ENCODE data around the gene CPZ.

The CPZ gene

DNA sequence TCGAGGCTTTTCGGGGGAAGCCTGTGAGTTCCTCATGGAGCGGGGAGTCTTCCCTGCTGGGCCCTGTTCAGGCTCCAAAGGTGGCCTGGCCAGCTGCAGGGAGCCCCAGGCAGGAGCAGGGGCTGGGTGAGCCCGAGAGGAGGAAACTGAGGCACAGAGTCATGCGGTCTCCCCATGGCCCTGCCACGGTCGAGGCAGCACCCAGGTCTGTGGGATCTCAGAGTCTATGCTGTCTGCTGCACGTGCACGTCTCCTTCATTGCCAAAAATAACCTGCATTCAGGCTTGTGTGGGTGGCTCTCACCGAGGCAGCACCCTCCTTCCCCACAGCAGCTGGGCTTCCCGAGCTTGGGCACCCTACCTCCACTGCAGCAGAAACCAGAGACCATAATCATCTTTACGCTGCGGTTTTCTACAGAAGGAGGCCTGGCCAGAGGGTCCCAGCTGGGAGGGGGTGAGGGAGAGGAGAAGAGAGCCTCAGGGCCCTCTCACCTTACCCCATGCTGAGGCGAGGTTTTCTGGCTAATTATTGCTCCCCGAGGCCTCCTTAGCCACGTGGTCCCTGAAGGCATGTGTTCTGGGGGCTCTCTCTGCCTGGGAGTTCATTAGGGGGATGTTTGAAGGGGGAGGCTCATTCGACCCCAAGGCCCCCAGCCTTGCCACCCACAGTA, 64.3 kb downstream of the CPZ start:
- ChIA-PET CTCF (no interaction called here), POLR2A (ENCODE audit: low non-redundant PET) (no interaction called here)
- no peak for DNase-seq (ENCODE audit: low spot score)
- TF ChIP-seq CTCF (conservative IDR thresholded peaks at IDR 0.05; ENCODE audit: low read depth), result no peak
- H3K27ac ChIP-seq, result no peak overlapping the region

DNA sequence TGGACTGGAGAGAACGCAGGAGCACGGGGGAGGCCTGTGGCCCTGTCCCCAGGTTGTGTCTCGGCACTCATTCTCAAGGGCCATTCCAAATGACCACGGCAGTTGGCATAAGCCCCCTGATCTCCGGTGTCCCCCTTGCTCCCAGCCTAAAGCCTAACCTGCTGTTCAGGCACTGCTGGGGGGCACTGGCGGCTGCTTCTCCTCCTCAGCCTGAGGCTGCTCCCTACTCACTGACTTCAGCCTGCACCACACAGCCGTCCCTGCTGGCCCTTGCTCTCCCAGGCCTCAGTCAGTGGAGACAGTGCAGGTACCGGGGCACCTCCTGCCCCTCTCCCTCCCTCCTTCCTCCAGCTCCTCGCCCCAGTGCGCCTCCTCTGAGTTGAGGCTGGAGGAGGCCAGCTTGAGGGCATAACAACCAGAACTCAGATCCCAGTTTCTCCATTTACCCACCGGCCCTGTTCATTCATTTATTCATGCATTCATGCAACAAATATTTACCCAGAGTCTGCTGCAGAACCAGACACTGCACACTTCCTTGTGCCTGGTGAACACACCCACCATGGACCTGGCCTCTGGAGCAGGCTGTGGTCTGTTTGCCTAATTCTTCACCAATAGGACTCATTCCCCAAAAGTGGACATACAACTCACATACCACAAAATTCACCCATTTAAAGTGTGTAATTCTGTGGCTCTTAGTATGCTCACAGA, 65.0 kb downstream of the CPZ start:
- ChIA-PET CTCF (no interaction called here), POLR2A (ENCODE audit: low non-redundant PET) (no interaction called here)
- TF ChIP-seq CTCF (conservative IDR thresholded peaks at IDR 0.05; ENCODE audit: low read depth), result no peak
- DNase-seq (ENCODE audit: low spot score), result no peak
- H3K27ac ChIP-seq, result no peak overlapping the region

- DNase-seq (ENCODE audit: low spot score), result no peak
- ChIA-PET CTCF (no interaction called here), POLR2A (ENCODE audit: low non-redundant PET) (no interaction called here)
- H3K27ac ChIP-seq, result no peak overlapping the region
- no peak for TF ChIP-seq CTCF (conservative IDR thresholded peaks at IDR 0.05; ENCODE audit: low read depth)
These were observed 70.2 kb downstream of the CPZ start for GRCh38 chr4:8662776-8663175.

DNA sequence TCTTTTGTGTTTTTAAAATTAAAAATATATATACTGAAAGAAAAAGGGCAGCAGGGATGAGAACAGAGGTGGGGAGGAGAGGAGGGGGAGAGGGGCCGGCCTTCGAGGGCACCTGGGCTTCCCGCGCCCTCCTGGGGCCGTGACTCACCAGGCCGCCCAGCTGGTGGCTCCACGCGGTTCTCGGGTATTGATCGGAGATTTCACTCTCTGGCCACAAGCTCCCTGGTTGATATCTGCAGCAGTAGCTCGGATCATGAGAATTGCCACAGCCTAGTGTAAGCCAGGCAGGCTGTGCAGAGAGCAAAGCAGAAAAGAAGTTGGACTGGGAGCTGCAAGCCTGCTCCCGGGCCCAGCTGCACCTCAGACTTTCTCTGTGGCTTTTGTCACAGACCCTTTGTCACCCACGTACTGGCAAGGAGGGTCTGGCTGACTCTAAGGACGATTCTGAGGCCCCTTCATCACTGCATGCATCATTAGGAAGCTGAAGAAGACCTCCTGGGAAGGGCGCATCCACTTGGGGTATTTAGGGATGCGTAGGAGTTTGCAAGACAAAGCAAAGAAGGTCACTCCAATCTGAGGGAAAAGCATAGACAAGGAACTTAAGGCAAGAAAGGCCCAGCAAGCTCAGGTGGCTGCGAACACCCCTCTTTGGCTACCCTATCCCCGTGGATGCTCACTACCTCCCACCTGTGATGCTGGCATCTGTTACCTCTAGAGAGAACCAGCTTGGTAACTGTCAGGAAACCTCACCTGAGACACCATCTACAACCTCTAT, 71.7 kb downstream of the CPZ start:
- no peak for DNase-seq (ENCODE audit: low spot score)
- CTCF ChIA-PET, result no interaction called here
- POLR2A ChIA-PET (ENCODE audit: low non-redundant PET), result no interaction called here
- no peak for TF ChIP-seq CTCF (conservative IDR thresholded peaks at IDR 0.05; ENCODE audit: low read depth)
- no peak overlapping the region for H3K27ac ChIP-seq

GRCh38 chr4:8664976-8665375, 72.4 kb downstream of the CPZ start:
- no peak for TF ChIP-seq CTCF (conservative IDR thresholded peaks at IDR 0.05; ENCODE audit: low read depth)
- ChIA-PET CTCF (no interaction called here), POLR2A (ENCODE audit: low non-redundant PET) (no interaction called here)
- H3K27ac ChIP-seq, result no peak overlapping the region
- DNase-seq (ENCODE audit: low spot score), result no peak

- TF ChIP-seq CTCF (conservative IDR thresholded peaks at IDR 0.05; ENCODE audit: low read depth), result no peak
- POLR2A ChIA-PET (ENCODE audit: low non-redundant PET), result no interaction called here
- CTCF ChIA-PET, result no interaction called here
- peak; percentile 48 for DNase-seq (ENCODE audit: low spot score)
- no peak overlapping the region for H3K27ac ChIP-seq
These were observed 73.1 kb downstream of the CPZ start for GRCh38 chr4:8665406-8666360.
